ENCODE measurements around the gene SPINT1.

SPINT1 gene

DNA sequence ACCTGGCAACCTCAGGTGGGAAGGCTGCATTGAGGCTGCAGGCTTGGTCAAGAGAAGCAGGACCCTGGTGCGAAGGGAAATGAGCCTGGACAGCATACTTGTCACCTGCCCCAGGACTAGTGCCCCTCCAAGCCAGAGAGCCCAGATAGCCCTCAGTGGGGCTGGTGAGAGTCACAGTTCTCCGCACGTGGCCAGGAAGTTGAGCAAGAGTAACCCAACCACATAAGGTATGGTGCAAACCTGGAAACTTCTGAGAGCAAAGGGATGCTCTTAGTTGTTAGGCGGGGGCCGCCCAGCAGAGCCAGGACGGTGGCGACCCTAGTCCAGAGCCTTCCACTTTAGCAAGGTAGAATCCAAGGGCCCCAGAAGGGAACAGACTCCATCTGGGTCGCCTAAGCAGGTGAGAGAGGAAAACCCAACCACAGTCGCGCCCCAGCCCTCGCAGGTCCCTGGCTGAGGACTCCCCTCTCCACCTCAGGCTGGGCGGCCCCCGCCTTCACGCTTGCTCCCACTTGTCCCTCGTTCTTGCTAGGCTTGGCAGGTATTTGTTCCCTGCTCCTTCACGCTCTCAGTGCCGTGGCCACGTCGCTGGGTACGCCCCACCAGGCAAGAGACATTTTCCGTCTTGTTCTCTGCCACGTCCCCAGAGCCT lies 49.3 kb downstream of the SPINT1 start:
- DNase-seq (ENCODE audit: low spot score), result no peak

- DNase-seq (ENCODE audit: low spot score), result peak; percentile 81
Measured at GRCh38 chr15:40893733-40894680, 50.2 kb downstream of the SPINT1 start, which contains the start of gene VPS18. Gene VPS18 (plus strand): TSS chr15:40894450. CDS start chr15:40894769, 319 bp downstream.

GRCh38 chr15:40894681-40895448 lies 51.0 kb downstream of the SPINT1 start:
- DNase-seq (ENCODE audit: low spot score), result peak; percentile 64

DNA sequence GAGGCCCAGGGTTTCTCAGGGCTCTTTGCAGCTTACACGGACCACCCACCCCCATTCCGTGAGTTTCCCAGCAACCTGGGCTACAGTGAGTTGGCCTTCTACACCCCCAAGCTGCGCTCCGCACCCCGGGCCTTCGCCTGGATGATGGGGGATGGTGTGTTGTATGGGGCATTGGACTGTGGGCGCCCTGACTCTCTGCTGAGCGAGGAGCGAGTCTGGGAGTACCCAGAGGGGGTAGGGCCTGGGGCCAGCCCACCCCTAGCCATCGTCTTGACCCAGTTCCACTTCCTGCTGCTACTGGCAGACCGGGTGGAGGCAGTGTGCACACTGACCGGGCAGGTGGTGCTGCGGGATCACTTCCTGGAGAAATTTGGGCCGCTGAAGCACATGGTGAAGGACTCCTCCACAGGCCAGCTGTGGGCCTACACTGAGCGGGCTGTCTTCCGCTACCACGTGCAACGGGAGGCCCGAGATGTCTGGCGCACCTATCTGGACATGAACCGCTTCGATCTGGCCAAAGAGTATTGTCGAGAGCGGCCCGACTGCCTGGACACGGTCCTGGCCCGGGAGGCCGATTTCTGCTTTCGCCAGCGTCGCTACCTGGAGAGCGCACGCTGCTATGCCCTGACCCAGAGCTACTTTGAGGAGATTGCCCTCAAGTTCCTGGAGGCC lies 55.8 kb downstream of the SPINT1 start:
- DNase-seq (ENCODE audit: low spot score), result no peak

GRCh38 chr15:40900256-40901052 lies 56.6 kb downstream of the SPINT1 start:
- no peak for DNase-seq (ENCODE audit: low spot score)

- DNase-seq (ENCODE audit: low spot score), result no peak
Measured at GRCh38 chr15:40901053-40901443, 57.2 kb downstream of the SPINT1 start.

GRCh38 chr15:40902605-40903561 lies 59.0 kb downstream of the SPINT1 start:
- DNase-seq (ENCODE audit: low spot score), result no peak

- no peak for DNase-seq (ENCODE audit: low spot score)
Measured at GRCh38 chr15:40904552-40905201, 60.8 kb downstream of the SPINT1 start.

DNA sequence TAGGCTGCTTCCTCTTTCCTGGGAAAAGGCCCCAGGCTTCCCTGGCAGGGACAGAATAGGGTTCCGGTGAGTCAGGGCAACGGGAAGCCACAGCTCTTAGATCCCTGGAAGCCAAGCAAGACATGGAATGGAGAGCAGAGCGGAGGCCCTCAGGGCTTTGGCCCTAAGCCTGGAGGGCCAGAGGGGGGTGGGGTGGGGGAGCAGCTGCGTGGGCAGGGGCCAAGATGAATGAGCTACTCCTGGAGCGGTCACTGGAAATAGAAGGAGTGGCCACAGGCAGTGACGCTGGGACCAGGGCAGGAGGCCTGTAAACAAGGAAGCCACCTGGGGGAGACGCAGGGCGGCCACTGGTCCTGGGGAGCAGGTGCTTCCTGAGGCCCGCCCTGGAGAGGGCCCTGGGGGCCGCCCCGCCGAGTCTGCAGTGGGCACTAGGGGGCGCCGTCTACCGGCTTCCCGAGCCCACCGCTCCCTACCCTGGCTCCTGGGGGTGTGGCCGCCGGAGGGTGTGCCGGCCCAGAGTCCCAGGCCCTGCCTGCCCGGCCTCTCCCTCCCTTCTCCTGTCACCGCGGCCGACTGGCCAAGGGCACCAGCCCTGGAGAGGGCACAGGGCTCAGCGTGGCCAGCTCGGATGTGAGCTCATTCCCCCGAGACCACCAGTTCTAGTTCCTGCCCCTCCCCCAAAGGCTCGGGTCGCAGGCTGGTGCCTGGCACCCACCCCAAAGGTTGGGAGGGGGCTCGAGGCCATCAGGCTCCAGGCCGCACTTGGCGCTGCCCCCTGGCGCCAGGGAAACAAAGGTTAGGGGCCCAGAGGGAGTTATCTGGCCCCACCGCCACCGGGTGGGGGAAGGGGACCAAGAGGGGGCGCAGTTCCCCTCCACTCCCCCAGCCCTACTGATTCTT lies 62.5 kb downstream of the SPINT1 start:
- DNase-seq (ENCODE audit: low spot score), result peak; percentile 82

GRCh38 chr15:40906991-40907802 lies 63.3 kb downstream of the SPINT1 start:
- no peak for DNase-seq (ENCODE audit: low spot score)
